Fibroblast of skin of scalp (primary cell): ENCODE data around the gene MDH1. TPM values are rescaled to one million over a fixed set of nuclear protein-coding genes. Genes with fewer than 3 reads are reported as not detected.
"Not testable (repeated sequence)": the region's sequence is repeated elsewhere in the genome, so short reads cannot be mapped to it uniquely, and the experiment has no call there.

ENCODE experiments used
- DNase-seq: peaks from one replicate; pipeline ENCODE4 v3.0.0-alpha.2; 2013
- polyA plus RNA-seq, 2 experiments: library from polyadenylated mRNA; unstranded; fragments of 120-200 nt; gene quantifications; one replicate each; pipeline ENCODE4 v1.2.1, GENCODE V29; 2013; ENCODE audit not compliant: insufficient read length in 2 of 2

The MDH1 gene
- polyA plus RNA-seq (2013, experiment 1 of 2; ENCODE audit: insufficient read length), result 151 TPM
- polyA plus RNA-seq (2013, experiment 2 of 2; ENCODE audit: insufficient read length), result 161 TPM

DNA sequence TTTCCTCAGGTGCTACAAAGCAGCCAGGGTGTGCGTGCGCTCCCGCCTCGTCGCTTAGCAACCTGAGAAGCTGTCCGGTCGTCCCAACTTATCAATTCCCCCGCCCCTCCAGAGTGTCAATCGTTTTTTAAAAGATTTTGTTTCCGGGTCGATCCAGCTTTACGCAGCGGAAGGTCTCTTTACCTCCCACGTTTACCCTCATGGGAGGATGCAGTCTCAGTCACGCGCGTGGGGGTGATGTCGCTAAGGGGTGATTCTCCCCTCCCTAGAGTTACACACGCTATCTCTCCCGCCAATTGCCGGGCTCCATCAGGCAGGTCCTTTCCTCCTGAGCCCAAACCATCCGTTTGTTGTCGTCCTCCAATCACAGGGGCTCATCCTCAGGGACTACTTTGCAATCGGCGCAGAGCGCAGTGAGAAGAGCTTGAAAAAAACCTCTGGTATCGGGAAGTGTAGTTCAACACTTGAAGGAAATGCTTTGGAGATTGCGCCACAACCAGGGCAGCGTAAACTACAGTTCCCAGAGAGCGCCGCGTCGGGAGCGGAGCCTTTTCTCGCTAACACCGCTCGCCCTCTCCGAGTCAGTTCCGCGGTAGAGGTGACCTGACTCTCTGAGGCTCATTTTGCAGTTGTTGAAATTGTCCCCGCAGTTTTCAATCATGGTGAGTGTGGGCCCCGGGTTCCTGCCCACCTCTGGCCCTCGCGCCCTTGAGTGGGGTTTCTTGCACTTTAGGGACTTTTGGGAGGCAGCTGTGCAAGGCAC lies at the start of gene MDH1, which contains the start of gene WDPCP:
Gene MDH1, plus strand, starts transcription at position 579 of the 763 bp plus-strand sequence. Its CDS starts 81 bp downstream, at position 660.
Gene WDPCP, minus strand, starts transcription at position 93 of the 763 bp plus-strand sequence. CDS start 206 bp downstream, outside the sequence.
- peak; percentile 99 for DNase-seq

DNA sequence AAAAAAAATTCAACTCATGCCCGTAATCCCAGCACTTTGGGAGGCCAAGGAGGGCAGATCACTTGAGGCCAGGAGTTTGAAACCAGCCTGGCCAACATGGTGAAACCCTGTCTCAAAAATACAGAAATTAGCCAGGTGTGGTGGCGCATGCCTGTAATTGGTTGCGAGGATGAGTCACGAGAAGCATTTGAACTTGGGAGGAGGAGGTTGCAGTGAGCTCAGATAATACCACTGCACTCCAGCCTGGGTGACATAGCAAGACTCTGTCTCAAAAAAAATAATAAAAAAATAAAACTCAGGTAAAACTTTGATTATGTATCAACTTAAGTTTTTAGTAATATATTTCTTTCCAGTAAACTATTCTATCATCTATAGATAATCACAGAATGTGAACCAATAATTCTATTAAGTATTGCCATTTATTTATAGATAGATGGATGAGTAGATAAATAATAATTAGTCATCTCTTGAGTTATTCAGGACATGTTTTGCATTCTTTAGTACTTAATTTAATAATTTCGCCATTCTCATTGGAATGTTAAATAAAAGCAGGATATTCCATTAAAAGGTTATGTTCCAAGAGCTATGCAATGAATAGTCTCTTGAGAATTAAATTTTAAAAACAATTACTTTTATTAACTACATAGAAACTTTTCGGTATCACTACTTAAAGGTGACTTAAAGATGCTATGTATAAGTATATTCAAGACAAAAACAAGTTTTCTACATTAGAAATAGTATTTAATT lies 49.2 kb upstream of the MDH1 start:
- peak; percentile 5 for DNase-seq

- peak; percentile 6 for DNase-seq
Observed at GRCh38 chr2:63544017-63544627, 44.6 kb upstream of the MDH1 start.

GRCh38 chr2:63545023-63545422 lies 43.7 kb upstream of the MDH1 start:
- DNase-seq, result no peak

- DNase-seq, result peak; percentile 38
Observed at GRCh38 chr2:63553049-63553448, 35.7 kb upstream of the MDH1 start.

GRCh38 chr2:63555299-63555698 lies 33.5 kb upstream of the MDH1 start:
- no peak for DNase-seq

DNA sequence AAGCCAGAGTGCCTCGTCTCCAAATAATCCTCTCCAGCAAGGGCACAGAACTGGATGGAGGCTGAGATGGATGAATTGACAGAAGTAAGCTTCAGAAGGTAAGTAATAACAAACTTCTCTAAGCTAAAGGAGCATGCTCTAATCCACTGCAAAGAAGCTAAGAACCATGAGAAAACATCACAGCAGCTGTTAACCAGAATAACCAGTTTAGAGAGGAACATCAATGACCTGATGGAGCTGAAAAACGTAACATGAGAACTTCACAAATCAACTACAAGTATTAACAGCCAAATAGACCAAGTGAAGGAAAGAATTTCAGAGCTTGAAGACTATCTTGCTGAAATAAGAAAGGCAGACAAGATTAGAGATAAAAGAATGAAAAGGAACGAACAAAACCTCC lies 32.8 kb upstream of the MDH1 start:
- no peak for DNase-seq

- DNase-seq, result not testable (repeated sequence)
Observed at GRCh38 chr2:63557819-63558218, 30.9 kb upstream of the MDH1 start.

DNA sequence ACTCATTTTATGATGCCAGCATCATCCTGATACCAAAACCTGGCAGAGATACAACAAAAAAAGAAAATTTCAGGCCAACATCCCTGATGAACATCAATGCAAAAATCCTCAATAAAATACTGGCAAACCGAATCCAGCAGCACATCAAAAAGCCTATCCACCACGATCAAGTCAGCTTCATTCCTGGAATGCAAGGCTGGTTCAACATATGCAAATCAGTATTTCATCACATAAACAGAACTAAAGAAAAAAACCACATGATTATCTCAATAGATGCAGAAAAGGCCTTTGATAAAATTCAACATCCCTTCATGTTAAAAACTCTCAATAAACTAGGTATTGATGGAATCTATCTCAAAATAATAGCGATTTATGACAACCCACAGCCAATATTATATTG lies 29.8 kb upstream of the MDH1 start:
- DNase-seq, result not testable (repeated sequence)

DNA sequence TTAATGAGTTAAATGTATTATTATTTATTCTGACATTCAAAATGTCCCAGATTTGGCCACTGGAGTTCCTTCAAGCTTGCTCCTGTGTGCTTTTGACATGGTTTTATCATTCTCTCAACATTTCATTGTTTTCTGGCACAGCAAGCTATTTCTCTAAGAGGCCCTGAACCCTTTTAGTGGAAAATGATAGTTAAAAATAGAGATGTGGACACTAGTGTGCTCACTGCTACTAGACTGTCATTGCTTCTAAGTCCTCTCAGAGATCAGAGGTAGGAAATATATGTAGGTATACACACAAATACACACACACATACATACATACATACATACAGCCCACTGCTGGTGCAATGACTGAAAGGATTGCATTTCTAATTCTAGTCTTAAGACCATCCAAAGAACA lies 26.0 kb upstream of the MDH1 start:
- DNase-seq, result no peak

GRCh38 chr2:63569740-63570139 lies 19.0 kb upstream of the MDH1 start:
- DNase-seq, result no peak

- no peak for DNase-seq
Observed at GRCh38 chr2:63571291-63571690, 17.5 kb upstream of the MDH1 start.

DNA sequence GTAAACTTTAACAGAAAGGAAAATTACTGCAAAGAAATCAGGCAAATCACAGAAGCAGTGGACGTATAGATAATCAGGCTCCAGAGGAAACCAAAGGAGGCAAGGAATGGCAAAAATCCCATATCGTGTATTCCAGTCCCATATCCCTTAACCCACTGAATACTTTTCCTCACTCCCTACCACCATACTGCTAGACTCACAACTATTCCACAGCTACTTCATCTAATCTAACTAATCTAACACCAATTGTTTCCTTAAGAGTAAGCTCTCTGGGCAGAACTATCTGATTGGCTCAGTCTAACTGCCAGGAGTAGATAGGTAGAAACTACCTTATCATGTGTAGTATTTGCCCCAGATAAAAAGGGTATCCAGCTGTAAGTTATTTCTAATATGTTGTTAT lies 16.8 kb upstream of the MDH1 start:
- no peak for DNase-seq

DNA sequence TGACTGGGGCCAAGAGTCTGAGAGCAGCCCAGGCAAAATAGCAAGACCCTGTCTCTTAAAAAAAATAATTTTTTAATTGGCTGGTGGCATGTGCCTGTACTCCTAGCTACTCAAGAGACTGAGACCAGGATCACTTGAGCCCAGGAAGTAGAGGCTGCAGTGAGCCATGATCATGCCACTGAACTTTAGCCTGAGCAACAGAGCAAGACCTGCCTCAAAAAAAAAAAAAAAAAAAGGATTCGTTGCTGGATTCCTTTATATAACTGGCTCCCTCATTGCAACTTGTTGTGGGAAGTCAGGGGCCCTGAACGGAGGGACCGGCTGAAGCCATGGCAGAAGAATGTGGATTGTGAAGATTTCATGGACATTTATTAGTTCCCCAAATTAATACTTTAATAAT lies 15.7 kb upstream of the MDH1 start:
- not testable (repeated sequence) for DNase-seq

- not testable (repeated sequence) for DNase-seq
Observed at GRCh38 chr2:63573726-63574345, 14.9 kb upstream of the MDH1 start.

GRCh38 chr2:63576546-63576945 lies 12.2 kb upstream of the MDH1 start:
- DNase-seq, result no peak

GRCh38 chr2:63578767-63579166 lies 10.0 kb upstream of the MDH1 start:
- DNase-seq, result no peak

- DNase-seq, result no peak
Observed at GRCh38 chr2:63580651-63581297, 8.0 kb upstream of the MDH1 start.

DNA sequence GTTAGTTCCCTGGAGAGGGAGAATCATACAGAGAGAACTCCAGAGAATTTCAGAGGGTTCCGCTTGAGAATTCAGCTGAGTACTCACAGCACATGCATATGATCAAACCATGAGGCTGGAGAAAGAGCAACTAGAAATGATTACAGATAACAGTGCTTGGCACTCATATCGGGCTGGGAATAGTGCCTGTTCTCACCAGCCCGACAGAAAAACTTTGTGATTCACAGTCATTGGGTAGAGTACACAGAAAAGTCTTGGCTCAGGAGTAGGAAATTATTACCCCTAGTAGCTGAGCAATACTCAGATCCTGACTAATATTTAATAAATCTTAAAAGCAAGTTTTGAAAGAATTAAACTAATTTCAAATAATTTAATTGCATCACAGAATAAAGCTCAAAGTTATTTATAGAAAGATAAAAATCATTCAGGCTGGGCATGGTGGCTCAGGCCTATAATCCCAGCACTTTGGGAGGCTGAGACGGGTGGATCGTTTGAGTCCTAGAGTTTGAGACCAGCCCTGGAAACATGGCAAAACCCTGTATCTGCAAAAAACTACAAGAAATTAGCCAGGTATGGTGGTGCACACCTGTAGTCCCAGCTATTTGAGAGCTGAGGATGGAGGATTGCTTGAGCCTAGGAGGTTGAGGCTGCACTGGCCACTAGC lies 7.3 kb upstream of the MDH1 start:
- DNase-seq, result no peak

DNA sequence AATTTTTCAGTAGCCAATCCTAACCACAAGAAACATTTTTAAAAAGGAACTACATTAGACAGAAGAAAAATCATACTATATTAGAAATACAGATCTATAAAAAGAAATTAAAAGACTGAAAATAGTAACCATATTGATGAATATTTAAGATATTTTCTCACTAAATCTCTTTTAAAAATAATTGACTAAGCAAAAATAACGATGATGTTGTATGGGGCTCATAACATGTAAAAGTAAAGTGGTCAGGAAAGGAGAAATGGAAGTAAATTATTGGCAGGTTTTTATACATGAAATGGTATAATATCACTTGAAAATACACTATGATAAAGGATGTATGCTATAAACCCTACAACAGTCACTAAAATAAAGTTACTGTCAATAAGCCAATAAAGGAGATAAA lies 5.9 kb upstream of the MDH1 start:
- no peak for DNase-seq

- DNase-seq, result no peak
Observed at GRCh38 chr2:63587814-63588384, 864 bp upstream of the MDH1 start.
